Glomerular visceral epithelial cell (primary cell): Measurements from ENCODE around the gene SPACA5.
"Not testable (repeated sequence)": the region's sequence is repeated elsewhere in the genome, so short reads cannot be mapped to it uniquely, and the experiment has no call there.

Source experiments
- DNase-seq: peaks from one replicate; pipeline ENCODE4 v3.0.0-alpha.2; 2016; ENCODE audit errors: extremely low spot score

The SPACA5 gene

GRCh38 chrX:48006688-48007087 is at the start of gene SPACA5:
Gene SPACA5, plus strand, starts transcription at chrX:48006988. Its CDS starts 815 bp downstream, at chrX:48007803.
- not testable (repeated sequence) for DNase-seq

GRCh38 chrX:47958206-47958605 is 48.6 kb upstream of the SPACA5 start:
- not testable (repeated sequence) for DNase-seq

DNA sequence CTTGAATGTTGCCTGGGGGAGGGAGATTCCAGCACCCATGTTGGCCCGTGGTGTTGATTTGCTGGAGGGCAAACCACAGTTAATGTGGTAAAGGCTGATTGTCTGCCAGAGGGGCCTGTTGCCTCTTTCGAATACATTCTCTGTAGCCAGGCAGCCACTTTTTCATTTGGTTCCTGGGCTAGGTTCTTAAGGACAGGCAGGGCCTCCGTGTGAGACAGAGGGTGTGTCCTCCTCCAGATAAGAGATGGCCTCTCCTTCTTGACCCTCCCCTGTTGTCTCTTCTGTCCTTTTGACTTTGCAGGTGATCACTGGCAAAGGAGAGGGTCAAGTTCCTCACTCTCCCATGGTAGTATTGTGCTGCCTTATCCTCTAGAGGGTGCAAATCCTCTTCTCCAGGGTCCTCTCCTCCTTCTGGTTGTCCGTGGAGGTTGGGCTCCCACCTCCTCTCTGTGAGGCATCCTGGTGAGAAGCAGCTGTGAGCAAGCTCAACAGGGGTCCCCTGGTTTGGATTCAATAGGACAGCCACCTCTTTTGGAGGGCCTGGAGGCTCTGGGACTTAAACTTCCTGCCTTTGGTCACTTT is 47.9 kb upstream of the SPACA5 start:
- no peak for DNase-seq

DNA sequence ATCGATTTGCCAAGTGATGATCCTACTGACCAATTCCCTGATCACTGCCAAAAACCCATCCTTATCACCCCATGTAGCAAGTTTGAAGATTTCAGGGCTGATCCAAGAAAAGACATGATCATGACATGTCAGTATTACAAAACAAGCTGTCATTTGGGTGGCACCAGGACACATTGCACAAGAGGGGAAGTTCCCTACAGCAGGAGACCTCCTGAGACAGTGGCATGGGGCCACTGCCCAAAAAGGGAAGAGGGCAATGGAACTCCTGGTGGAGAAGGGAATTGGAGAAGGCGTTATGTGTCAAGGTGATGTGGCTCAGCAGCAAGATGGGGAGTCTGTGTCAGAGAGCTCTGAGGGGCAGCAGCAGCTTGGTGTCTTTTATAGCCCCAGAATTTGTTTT is 46.4 kb upstream of the SPACA5 start:
- DNase-seq = no peak

GRCh38 chrX:47961830-47962229 is 45.0 kb upstream of the SPACA5 start:
- not testable (repeated sequence) for DNase-seq

GRCh38 chrX:47965526-47965925 is 41.3 kb upstream of the SPACA5 start:
- not testable (repeated sequence) for DNase-seq

- DNase-seq = no peak
Measured at GRCh38 chrX:47973235-47973634, 33.6 kb upstream of the SPACA5 start.

- DNase-seq = no peak
Measured at GRCh38 chrX:47976254-47977151, 30.3 kb upstream of the SPACA5 start.

GRCh38 chrX:47991263-47992094 is 15.3 kb upstream of the SPACA5 start:
- peak; percentile 64 for DNase-seq

DNA sequence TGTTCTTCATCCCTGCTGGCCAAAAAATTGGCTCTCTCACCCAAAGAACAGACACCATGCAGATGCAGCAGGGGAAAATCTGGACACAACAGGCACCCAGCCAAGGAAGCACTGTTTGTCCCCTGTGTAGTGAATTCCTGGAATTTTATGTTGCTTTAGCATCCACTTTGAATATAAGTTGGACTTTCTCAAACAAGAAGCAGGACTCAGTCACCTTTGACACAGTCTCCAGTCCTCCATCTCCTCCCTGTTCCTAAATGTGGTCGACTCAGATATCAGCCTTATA is 14.8 kb upstream of the SPACA5 start:
- DNase-seq = peak; percentile 6

- DNase-seq = no peak
Measured at GRCh38 chrX:47992669-47993068, 14.1 kb upstream of the SPACA5 start.

- DNase-seq = no peak
Measured at GRCh38 chrX:48001260-48001659, 5.5 kb upstream of the SPACA5 start.

DNA sequence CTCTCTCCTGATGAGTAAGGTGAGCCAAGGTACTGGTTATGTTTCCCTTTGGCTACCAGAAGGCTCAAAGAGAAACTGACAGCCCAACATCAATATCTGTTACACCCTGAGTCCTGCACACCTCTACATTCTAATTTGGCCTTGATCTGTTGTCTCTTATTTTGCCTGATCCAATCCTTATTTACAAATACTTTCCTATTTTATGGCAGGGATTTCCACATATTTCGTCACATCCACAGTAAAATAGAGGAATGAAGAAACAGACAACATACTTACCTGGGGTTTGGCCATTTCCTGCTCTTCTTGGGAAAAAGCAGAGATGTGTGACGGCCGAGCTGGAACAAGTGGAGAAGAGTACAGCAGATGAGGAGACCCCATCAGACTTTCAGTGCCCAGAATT is 4.5 kb upstream of the SPACA5 start:
- no peak for DNase-seq

GRCh38 chrX:48002929-48003328 is 3.9 kb upstream of the SPACA5 start:
- no peak for DNase-seq

GRCh38 chrX:48003367-48003757 is 3.4 kb upstream of the SPACA5 start:
- DNase-seq = no peak

DNA sequence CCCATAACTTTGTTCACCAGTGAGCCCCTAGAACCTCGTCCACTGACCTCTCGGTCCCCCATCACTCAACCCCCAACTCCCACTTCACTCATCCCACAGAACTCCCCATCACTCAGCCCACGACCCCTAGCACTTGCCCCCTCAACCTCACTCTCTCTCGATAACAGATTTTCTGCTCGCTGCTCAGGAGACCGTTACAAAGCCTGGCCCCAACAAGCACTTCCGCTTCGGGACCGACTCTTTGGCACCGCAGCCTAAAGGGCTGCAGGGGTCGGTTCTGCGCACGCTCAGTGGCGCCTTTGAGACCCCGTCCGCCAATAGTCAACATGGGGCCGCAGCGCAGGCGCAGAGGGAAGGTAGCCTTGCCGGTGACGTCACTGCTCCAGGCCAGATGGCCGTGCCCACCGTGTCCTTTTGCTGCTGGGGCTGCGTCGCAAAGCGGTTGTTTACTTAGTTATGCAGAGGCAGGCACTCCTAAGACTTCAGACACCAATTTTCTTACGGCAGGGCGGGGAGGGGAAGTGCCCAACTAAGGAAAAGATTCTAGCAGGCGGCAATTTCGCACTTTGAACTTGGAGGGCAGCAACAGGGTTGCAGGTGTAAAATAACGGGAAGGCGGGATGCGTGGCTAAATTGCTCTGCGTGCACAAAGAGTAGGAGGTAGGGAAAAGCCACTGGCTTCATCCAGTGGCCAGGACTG is 2.9 kb upstream of the SPACA5 start, which contains the start of gene ZNF182:
ZNF182 (minus strand) TSS at position 232 of the 700 bp plus-strand sequence. CDS start 1,380 bp downstream, outside the sequence.
- DNase-seq = peak; percentile 91

GRCh38 chrX:48009445-48009960 is 2.7 kb downstream of the SPACA5 start:
- DNase-seq = not testable (repeated sequence)

DNA sequence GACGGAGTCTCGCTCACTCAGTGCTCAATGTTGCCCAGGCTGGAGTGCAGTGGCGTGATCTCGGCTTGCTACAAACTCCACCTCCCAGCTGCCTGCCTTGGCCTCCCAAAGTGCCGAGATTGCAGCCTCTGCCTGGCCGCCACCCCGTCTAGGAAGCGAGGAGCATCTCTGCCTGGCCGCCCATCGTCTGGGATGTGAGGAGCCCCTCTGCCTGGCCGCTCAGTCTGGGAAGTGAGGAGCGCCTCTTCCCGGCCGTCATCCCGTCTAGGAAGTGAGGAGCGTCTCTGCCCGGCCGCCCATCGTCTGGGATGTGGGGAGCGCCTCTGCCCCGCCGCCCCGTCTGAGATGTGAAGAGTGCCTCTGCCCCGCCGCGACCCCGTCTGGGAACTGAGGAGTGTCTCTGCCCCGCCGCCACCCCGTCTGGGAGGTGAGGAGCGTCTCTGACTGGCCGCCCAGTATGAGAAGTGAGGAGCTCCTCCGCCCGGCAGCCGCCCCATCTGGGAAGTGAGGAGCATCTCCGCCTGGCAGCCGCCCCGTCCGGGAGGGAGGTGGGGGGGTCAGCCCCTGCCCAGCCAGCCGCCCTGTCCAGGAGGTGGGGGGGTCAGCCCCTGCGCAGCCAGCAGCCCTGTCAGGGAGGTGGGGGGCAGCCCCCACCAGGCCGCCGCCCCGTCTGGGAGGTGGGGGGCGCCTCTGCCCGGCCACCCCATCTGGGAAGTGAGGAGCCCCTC is 10.0 kb downstream of the SPACA5 start:
- not testable (repeated sequence) for DNase-seq

DNA sequence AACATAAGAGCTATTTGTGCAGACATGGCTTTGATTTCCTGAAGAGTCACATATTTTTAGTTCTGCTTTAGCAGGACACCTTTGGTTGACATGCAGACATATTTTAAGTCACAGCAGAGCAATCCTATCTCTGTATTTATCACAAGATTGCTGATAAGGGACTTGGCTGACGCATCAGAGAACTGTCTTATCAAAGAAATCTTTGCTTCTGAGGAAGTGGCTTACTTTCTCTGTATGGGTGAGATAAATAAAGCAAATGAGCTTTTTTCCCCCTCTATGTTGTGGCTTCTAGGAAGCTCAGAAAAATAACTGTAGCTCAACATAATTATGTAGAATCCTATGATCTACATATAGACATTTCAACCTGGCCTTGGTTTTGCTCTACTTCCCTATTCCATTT is 13.1 kb downstream of the SPACA5 start:
- DNase-seq = not testable (repeated sequence)

DNA sequence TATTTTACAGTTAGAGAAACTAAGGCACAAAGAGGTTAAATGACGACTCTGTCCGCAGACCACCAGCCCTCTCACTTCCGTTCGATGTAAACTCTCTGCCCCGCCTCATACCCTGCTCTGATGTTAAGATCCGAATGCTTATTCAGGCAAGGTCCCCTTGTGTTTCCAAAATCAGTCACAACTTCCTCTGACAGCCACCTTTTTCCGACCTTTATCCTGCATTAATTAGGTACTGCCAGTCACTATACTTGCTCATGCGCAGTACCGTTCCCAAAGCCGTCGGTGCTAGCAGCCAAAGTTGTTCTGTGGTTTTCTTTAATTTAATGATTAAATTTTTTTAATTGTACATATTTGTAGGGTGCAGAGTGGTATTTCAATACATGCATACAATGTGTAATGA is 13.7 kb downstream of the SPACA5 start:
- DNase-seq = not testable (repeated sequence)
